WTC11 (cell line): ENCODE data around the gene BICDL2.

ENCODE experiments used
- ETV6 ChIP-seq: sonication (generic); formaldehyde crosslinking; IDR thresholded peaks from 2 replicates; pipeline ENCODE4 v1.8.1; 2022; ENCODE audit warnings: mild to moderate bottlenecking, missing genetic modification reagents
- FOXJ3 ChIP-seq: sonication (generic); formaldehyde crosslinking; IDR thresholded peaks from 2 replicates; pipeline ENCODE4 v1.9.0; 2021; ENCODE audit warnings: missing genetic modification reagents, mild to moderate bottlenecking, borderline replicate concordance
- MYBL2 ChIP-seq: sonication (generic); formaldehyde crosslinking; IDR thresholded peaks from 2 replicates; pipeline ENCODE4 v1.8.1; 2023; ENCODE audit warnings: mild to moderate bottlenecking, moderate library complexity, missing genetic modification reagents
- NR1H2 ChIP-seq: sonication (generic); formaldehyde crosslinking; IDR thresholded peaks from 2 replicates; pipeline ENCODE4 v1.9.0; 2021; ENCODE audit warnings: mild to moderate bottlenecking, moderate library complexity, missing genetic modification reagents
- TF ChIP-seq, protein P1 (sequence below): fragments of 200-600 bp; IDR thresholded peaks from 2 replicates; pipeline ENCODE4 v1.8.0; 2022; ENCODE audit warnings: antibody characterized with exemption
- TF ChIP-seq, protein P2 (sequence below): fragments of 250-450 bp; sonication (Bioruptor Pico); IDR thresholded peaks from 2 replicates; pipeline ENCODE4 v1.9.0; 2021; ENCODE audit warnings: mild to moderate bottlenecking, borderline replicate concordance
- TF ChIP-seq, protein P3 (sequence below): sonication (generic); formaldehyde crosslinking; IDR thresholded peaks from 2 replicates; pipeline ENCODE4 v1.8.0; 2022; ENCODE audit warnings: mild to moderate bottlenecking, missing genetic modification reagents
- TF ChIP-seq, protein P4 (sequence below): sonication (generic); formaldehyde crosslinking; IDR thresholded peaks from 2 replicates; pipeline ENCODE4 v1.8.1; 2022; ENCODE audit warnings: mild to moderate bottlenecking, moderate library complexity, missing genetic modification reagents

DNA sequence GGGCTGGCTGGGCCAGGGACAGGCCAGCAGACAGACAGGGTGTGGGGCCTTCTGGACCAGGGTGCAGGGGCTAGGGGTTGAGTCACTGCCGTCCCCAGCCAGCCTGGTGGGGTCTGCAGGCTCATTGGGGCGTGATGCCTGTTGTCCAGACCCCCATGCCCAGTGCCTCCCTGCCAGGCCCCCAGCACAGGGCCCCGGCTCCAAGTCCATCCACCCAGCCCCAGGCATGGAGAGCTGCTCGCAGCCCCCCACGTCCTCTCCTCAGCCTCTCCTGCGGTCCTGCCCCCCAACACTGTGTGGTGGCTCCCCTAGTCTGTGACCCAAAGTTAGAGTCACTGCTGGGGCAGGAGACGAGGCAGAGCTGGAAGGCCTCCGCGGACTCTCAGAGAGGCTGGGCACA, 49.5 kb downstream of the BICDL2 start:
- TF ChIP-seq, protein P1, sequence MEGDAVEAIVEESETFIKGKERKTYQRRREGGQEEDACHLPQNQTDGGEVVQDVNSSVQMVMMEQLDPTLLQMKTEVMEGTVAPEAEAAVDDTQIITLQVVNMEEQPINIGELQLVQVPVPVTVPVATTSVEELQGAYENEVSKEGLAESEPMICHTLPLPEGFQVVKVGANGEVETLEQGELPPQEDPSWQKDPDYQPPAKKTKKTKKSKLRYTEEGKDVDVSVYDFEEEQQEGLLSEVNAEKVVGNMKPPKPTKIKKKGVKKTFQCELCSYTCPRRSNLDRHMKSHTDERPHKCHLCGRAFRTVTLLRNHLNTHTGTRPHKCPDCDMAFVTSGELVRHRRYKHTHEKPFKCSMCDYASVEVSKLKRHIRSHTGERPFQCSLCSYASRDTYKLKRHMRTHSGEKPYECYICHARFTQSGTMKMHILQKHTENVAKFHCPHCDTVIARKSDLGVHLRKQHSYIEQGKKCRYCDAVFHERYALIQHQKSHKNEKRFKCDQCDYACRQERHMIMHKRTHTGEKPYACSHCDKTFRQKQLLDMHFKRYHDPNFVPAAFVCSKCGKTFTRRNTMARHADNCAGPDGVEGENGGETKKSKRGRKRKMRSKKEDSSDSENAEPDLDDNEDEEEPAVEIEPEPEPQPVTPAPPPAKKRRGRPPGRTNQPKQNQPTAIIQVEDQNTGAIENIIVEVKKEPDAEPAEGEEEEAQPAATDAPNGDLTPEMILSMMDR, result no peak
- no peak for TF ChIP-seq ETV6 (CRISPR knock-in tag)
- TF ChIP-seq MYBL2 (CRISPR knock-in tag), result no peak
- no peak for TF ChIP-seq NR1H2
- TF ChIP-seq, protein P2, sequence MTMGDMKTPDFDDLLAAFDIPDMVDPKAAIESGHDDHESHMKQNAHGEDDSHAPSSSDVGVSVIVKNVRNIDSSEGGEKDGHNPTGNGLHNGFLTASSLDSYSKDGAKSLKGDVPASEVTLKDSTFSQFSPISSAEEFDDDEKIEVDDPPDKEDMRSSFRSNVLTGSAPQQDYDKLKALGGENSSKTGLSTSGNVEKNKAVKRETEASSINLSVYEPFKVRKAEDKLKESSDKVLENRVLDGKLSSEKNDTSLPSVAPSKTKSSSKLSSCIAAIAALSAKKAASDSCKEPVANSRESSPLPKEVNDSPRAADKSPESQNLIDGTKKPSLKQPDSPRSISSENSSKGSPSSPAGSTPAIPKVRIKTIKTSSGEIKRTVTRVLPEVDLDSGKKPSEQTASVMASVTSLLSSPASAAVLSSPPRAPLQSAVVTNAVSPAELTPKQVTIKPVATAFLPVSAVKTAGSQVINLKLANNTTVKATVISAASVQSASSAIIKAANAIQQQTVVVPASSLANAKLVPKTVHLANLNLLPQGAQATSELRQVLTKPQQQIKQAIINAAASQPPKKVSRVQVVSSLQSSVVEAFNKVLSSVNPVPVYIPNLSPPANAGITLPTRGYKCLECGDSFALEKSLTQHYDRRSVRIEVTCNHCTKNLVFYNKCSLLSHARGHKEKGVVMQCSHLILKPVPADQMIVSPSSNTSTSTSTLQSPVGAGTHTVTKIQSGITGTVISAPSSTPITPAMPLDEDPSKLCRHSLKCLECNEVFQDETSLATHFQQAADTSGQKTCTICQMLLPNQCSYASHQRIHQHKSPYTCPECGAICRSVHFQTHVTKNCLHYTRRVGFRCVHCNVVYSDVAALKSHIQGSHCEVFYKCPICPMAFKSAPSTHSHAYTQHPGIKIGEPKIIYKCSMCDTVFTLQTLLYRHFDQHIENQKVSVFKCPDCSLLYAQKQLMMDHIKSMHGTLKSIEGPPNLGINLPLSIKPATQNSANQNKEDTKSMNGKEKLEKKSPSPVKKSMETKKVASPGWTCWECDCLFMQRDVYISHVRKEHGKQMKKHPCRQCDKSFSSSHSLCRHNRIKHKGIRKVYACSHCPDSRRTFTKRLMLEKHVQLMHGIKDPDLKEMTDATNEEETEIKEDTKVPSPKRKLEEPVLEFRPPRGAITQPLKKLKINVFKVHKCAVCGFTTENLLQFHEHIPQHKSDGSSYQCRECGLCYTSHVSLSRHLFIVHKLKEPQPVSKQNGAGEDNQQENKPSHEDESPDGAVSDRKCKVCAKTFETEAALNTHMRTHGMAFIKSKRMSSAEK (CRISPR knock-in tag), result no peak
- TF ChIP-seq, protein P3, sequence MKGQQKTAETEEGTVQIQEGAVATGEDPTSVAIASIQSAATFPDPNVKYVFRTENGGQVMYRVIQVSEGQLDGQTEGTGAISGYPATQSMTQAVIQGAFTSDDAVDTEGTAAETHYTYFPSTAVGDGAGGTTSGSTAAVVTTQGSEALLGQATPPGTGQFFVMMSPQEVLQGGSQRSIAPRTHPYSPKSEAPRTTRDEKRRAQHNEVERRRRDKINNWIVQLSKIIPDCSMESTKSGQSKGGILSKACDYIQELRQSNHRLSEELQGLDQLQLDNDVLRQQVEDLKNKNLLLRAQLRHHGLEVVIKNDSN (CRISPR knock-in tag), result no peak
- TF ChIP-seq FOXJ3 (CRISPR knock-in tag), result no peak
- TF ChIP-seq, protein P4, sequence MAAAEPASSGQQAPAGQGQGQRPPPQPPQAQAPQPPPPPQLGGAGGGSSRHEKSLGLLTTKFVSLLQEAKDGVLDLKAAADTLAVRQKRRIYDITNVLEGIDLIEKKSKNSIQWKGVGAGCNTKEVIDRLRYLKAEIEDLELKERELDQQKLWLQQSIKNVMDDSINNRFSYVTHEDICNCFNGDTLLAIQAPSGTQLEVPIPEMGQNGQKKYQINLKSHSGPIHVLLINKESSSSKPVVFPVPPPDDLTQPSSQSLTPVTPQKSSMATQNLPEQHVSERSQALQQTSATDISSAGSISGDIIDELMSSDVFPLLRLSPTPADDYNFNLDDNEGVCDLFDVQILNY (CRISPR knock-in tag), result no peak
